Right kidney (tissue), 9 donors: ENCODE data around the gene C2orf15.
"Not testable (repeated sequence)": the region's sequence is repeated elsewhere in the genome, so short reads cannot be mapped to it uniquely, and the experiment has no call there.

Experiments used
- DNase-seq: peaks from one replicate; pipeline ENCODE4 v3.0.0-alpha.2; 2016
- long read RNA-seq, 8 donors: transcript quantifications; one replicate each; lab custom pipeline, GENCODE V29; 2026

Gene C2orf15, protein sequence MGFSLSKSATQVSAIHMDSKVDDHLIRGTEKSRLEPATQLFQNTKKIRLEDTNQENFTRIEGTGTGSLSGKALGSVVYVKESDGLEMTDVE
- long read RNA-seq, donor 1, transcript C2orf15-201 (4 exons, 1,667 nt): major isoform, 5 of 5 reads
- long read RNA-seq, donor 1, partial matches to known transcripts: 0 of 5 reads
- long read RNA-seq, donor 1, other reads (novel, unspliced or antisense): 0 of 5 reads
- long read RNA-seq, donor 2, partial matches to known transcripts: 0 of 4 reads
- long read RNA-seq, donor 2, other reads (novel, unspliced or antisense): 0 of 4 reads
- long read RNA-seq, donor 3, partial matches to known transcripts: 0 of 3 reads
- long read RNA-seq, donor 3, other reads (novel, unspliced or antisense): 0 of 3 reads
- long read RNA-seq, donor 4, transcript C2orf15-201 (4 exons, 1,667 nt): major isoform, 5 of 5 reads
- long read RNA-seq, donor 4, partial matches to known transcripts: 0 of 5 reads
- long read RNA-seq, donor 4, other reads (novel, unspliced or antisense): 0 of 5 reads
- long read RNA-seq, donor 5, partial matches to known transcripts: 0 of 2 reads
- long read RNA-seq, donor 5, other reads (novel, unspliced or antisense): 0 of 2 reads
- long read RNA-seq, donor 6, transcript C2orf15-201 (4 exons, 1,667 nt): major isoform, 5 of 5 reads
- long read RNA-seq, donor 6, partial matches to known transcripts: 0 of 5 reads
- long read RNA-seq, donor 6, other reads (novel, unspliced or antisense): 0 of 5 reads
- long read RNA-seq, donor 7, transcript C2orf15-201 (4 exons, 1,667 nt): major isoform, 5 of 6 reads
- long read RNA-seq, donor 7, partial matches to known transcripts: 0 of 6 reads
- long read RNA-seq, donor 7, other reads (novel, unspliced or antisense): 0 of 6 reads
- long read RNA-seq, donor 8, partial matches to known transcripts: 0 of 3 reads
- long read RNA-seq, donor 8, other reads (novel, unspliced or antisense): 0 of 3 reads

DNA sequence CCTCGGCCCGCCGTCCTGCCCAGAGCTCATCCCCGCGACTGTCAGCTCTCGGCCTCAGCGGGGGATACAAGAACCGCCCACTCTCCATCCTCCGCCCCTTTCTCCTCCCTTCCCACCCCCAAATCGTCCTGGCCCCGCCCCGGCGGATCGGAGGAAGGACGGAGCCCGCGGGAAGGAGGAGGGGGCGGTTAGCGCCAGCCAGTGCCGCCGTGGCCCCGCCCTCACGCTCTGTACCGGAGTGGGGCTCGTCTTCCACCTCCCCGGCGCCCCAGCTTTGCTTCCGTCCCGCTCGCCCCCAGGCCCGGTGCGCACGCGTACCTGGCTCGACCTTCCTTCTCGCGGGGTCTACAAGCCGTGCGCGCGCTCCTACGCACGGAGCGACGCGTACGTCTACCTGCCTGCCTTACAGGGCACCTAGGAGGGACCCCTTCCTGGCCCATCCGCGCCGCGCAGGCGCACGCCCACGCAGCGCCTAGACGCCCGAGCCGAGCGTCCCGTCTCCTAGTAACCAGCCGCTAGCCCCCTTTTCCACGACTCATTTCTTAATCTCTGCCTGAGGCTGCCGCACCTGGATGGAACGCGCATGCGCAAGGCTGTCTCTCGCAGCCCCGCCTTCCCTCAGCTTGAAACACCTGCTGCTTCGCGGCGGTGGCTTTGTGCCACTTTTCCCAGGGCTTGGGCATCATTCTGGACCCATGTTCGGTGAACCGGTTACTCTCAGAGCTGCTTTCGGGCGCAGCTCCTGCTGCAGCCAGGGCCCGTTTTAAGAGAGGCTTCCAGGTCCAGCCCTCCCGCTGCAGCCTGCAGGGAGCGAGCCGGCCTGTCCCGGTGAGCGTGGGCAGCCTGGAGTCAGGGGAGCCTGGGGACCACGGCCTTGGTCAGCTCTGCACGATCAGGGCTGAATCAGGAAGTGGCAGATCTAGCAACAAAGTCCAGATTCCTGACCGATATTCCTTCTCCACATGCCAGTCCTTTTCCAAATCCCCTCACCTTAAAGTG is at the start of gene C2orf15:
TSS of gene C2orf15 (plus strand) at position 598 of the 999 bp plus-strand sequence. CDS start 8,852 bp downstream, outside the sequence.
- DNase-seq: peak; percentile 98

DNA sequence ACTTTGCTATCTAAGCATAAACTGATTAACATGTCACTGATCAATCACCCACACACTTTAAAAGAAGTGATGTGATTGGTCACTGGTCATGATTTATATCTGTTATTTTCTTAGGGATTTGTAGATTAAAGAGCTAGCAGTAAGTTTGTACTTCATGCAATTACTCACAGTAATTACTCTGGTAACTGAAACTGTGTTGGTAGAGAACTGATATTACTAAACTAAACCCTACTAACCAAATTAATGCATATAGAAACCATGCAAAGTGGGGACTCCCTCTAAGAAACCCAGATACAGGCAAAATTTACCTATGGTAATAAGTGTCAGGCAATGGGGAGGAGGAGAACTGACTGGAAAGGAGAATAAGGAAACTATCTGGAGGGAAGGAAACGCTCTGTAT is 44.8 kb upstream of the C2orf15 start:
- DNase-seq: no peak

DNA sequence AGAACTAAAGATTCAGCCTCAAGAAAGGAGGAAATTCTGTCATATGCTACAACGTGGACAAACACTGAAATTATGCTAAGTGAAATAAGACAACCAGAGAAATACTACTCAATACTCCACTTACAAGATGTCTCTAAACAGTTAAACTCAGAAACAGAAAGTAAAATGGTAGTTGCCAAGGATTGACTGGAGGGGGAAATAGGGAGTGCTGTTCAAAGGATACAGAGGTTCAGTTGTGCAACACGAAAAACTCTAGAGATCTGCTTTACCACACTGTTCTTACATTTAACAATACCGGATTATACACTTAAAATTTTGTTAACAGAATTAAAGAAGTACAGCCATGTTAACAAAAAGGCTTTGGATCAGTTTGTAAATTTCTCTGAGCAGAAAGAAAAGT is 39.8 kb upstream of the C2orf15 start:
- no peak for DNase-seq

DNA sequence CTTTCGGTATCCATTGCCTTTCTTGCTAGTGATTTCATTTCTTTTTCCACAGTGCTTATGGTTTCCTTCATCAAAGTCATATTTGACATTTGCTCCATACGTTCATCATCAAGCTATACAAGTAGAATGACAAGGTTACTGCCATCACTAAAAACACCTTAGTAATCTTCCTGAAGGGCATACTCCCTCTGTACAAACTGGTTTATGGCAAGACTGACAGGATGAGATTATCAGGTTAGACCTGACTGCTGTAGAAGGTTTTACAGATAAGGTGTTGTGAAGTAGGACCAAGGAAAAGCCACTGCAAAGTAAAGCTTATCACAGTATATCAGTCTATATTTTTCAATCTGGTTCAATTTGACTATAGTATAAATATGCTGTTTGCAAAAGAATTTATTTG is 37.5 kb upstream of the C2orf15 start:
- DNase-seq: no peak

DNA sequence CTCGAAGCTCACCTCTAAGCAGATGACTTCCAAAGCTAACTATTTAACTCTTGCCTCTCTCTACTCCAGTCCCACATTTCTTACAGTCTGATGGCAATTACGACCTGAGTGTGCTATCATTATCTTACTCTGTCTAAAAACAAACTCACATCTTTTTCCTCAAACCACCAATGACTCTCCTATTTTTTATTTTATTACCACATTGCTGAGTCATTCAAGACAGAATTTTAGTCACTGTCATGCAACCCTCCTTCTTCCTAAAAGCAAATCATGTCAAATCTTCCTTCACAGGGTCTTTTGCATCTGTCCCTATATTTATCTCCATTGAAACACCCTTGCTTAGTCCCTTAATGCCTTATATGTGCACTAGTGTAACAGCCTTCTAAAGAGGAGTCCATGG is 34.6 kb upstream of the C2orf15 start:
- DNase-seq: no peak

DNA sequence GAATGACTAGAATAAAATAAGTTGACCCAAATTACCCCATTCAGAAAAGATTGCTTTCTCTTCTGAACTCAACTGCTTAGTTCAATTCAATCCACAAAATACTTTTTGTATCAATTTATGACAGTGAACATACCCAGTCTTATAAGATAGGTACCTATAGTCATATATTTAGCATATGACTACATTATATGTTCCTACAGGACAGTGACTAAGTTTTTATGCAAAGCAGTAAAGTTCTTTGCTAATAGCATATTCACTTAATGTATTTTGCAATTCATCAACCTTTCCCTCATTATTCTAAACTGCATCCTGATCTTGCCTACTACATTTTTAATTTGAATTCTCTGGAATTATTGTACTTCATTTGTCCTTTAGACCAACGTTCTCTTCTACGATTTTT is 30.3 kb upstream of the C2orf15 start:
- DNase-seq: no peak

DNA sequence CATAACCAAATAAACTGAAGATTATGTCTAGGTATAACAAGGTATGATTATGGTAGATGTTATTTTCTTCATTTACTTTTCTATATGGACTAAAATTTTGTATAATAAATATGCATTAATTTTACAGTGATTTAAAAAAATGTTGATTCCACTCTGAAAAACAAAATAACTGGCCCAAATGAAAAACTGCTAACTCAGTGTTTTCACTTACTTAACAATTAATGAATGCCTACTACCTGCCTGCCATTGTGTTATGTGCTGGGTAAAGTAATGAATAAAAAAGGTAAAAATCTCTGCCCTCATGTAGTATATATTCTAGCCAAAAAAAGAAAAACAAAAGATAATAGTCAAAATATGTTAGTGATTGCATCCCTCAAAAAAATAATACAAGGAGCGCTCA is 29.6 kb upstream of the C2orf15 start:
- no peak for DNase-seq

DNA sequence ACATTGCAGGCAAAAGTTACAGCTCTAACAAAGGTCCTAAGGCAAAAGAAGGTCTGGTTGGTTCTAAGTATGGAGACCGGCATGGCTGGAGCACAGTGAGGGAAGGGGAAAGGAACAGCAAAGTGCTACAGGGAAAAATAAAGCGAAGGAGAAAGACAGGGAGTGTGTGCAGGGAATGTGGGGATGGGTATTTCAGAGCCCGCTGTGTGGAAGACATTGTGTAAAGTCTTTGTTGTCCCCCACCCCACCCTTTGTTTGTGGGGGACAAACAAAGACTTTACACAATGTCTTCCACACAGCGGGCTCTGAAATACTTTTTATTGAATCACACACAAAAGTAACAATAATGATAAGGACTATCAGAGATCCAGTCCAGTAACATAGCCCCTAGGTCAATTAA is 28.9 kb upstream of the C2orf15 start:
- DNase-seq: no peak

DNA sequence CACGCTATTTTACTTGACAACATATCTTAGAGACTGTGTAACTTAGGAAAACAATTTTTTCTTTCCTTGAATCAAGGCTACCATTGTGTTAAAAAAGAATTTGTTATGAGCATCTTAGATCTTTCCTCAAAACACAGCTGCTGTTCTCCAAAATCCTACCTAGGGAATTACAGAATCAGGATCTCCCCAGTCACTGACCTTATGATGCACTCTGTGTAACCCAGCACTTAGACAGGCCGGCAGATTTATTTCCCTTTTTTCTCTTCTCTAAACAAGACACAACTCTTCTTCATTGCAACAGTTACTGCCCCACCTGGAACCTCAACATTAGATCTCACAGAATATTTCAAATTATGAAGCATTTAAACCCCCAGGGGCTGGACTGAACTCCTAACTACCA is 13.5 kb upstream of the C2orf15 start:
- no peak for DNase-seq

DNA sequence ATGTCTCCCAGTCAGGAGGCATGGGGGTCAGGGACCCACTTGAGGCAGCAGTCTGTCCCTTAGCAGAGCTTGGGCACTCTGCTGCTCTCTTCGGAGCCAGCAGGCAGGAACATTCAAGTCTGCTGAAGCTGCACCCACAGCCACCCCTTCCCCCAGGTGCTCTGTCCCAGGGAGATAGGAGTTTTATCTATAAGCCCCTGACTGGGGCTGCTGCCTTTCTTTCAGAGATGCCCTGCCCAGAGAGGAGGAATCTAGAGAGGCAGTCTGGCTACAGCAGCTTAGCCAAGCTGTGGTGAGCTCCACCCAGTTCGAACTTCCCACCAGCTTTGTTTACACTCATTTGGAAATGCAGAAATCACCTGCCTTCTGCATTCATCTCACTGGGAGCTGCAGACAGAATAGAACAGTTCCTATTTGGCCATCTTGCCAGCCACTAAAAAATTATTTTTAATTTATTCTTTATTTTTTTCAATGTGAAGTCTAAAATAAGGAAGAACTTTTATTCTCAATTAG is 6.4 kb upstream of the C2orf15 start:
- DNase-seq: not testable (repeated sequence)

DNA sequence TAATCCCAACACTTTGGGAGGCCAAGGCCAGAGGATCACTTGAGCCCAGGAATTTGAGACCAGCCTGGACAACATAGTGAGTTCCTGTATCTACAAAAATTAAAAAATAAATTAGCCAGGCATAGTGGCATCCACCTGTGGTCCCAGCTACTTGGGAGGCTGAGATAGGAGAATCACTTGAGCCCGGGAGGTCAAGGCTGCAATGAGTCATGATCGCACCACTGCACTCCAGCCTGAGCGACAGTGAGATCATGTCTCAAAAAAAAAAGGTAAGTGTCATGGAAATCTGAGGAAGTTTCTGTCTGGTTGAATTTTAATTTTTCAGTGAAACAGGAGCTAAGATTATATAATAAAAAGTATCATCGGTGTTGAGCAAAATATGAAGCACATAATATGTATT is 2.5 kb upstream of the C2orf15 start:
- no peak for DNase-seq

DNA sequence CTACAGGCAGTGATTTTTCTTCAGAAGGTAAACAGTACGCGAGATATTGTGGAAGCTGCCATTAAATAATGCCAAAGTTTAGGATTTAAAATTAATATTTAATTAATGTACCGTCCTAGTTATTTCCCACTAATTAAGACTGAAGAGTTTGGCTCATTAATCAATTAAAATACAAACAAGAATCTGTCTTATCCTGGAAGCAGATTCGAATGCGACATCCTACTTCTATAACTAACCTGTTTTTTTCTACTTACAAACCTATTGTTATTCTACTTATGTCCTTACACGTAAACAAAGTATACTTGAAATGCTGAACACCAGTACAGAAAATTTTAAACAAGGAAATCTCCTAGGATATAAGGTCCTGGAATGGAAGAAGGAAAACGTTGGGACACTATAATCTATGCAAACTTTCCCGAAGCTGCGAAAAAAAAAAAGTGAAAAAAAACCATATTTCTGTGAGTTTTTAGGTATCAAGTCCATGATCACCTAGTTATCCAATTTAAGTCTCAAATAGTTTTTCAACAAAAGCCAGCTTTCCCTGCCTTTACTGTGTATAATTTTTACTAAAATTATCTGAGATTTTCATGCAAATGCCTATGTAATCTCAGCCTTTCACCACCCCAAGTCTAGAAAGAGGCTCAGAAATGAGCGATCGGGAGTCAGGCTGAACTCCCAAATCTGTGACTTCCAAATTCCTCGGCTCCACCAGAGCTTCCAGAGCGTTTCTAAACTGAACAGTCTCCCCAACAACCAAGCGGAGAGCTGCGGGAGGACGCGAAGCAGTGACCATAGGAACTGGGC is 1.2 kb upstream of the C2orf15 start:
- DNase-seq: peak; percentile 12

DNA sequence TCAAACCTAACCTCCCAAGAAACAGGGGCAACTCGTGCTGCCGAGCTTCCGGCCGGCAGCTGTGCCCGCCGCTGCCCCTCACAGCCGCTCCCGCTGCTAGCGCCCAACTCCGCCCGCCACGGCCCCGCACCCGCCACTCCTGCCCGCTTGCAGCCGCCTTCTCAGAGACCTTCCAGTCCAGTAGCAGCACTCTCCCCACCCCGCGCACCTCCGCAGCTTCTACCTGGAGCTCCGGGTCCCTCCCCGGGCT is 722 bp upstream of the C2orf15 start:
- peak; percentile 94 for DNase-seq

DNA sequence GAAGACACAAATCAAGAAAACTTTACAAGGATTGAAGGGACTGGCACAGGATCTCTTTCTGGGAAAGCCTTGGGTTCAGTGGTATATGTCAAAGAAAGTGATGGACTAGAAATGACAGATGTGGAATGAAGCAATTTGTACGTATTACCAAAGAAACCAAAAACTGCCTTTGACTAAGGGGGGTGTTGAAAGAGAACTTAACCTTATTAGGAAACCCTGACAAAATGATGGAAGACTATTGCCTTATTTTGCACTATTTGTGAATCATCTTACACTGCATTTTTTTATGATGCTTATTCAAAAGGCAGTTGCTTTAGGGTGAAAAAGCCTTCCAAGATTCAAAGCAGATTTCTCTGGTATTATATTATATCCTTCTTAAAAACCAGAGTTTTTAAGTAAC is 9.2 kb downstream of the C2orf15 start:
- no peak for DNase-seq

DNA sequence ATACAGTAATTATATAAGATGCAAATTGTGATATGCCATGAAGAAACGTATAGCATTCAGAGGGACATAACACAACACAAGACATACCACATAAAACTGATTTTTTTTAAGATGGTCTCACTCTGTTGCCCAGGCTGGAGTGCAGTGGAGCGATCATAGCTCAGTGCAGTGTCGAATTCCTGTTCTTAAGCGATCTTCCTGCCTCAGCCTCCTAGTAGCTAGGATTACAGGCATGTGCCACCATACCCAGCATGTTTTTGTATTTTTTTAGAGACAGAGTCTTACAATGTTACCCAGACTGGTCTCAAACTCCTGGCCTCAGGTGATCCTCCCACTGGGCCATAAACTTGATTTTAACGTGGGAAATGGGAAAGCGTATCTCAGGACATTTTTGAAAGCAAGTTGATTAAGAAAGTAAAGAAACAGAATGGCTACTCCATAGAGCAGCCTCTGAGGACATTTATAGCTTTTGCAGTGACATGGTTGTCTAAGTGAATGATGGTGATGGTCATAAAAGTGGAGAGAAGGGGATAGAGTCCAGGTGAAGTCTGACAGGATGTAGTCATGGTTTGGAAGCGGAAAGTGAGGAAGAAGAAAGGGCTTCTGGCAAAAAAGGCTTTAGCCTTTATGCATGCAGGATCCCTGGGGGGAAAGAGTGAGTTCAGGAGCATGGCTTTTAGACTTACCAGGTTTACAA is 10.8 kb downstream of the C2orf15 start:
- DNase-seq: peak; percentile 36

DNA sequence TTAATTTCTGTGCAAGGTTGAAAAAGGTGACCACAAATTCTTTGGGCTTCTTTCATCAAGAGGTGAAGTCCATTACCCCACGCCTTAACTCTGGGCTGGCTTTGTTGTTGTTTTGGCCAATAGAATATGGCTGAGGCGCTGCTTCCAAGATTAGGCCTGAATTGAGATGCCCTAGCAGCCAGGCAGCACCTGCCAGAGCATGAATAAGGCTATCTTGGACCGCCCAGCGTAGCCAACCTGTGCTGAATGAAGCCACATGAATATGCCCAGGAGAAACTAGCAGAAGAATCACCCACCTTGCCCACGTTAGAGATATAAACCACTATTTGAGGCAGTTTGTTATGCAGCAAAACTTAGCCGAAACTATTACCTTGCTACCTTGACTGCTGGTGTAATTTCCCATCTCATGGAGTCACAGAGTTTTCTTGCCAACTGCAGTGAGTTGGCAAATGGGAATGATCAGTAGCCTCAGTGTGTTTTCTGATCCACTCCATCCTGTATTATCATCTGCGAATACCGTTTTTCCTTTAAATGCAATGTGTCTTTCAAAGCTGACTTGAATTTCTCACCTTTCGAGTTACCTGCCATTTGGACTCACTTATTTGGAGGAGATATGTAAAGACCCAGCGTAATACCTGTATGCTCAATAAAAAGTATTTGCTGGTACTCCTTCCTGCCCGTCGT is 12.6 kb downstream of the C2orf15 start:
- DNase-seq: no peak

DNA sequence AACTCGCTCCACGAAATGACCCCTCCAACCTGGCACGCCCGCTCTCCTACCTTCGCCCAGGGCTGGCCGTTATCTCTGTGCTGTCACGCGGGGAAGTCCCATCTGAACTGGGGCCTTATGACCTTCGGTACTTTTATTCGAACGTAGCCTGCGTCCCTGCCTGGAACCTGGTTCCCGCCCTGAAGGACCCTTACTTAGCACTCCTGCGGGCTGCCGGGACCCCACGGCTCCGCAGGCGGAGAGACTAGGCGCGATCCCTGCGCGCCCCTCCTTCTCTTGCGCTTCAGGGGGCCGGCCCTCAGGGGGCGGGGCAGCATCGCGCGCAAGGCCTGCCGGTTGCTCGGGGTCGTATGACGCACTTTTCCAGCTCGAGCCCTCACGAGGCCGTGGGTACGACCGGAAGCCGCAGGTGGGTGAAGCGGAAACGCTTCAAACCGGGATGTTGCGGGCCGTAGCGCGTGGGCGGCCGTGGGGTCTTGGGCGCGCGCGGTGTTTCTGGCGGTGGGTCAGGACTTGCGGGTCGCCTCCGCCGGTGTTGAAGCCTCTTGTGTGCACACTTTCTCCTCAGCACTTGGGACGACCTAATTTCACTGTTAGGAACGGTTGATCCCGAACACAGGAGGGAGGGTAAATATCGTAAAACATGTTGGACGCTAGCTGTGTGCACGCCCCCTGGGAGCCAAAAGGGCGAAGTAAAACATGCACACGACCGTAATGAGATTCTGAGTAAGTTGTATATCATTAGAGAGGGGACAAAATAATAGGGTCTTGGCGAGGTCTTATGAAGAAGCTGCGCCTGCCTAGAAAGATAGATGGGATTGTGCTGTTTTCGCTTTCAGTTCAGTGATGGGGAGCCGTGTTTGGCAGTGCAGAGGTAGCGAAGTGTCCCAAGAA is 13.4 kb downstream of the C2orf15 start, which contains the start of the genes LIPT1 and TSGA10:
TSS of gene LIPT1 (plus strand) at position 325 of the 894 bp plus-strand sequence. CDS start 6,991 bp downstream, outside the sequence.
TSS of gene TSGA10 (minus strand) at position 300 of the 894 bp plus-strand sequence. CDS start 45,503 bp downstream, outside the sequence.
- DNase-seq: peak; percentile 94

DNA sequence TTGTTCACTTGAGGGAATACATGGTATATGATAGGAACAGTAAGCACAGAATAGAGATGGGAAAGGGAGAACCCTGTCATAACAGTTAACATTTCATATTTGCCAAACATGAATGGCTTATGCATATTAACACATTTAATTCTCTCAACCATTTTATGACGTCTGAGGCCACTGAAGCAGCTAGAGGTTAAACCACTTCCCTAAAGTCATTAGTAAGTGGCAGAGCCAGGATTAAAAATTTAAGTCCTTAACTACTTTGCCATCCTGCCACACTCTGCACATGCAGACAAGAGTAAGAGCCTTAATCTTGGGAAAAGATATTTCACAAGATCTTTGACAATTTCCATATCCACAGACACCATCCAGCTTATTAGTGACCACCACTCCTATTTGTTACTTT is 15.4 kb downstream of the C2orf15 start:
- no peak for DNase-seq
